CD1c-positive myeloid dendritic cell (primary cell): ENCODE data around the gene CFAP44.
A peak's percentile ranks its signal among the peaks of the same experiment; 100 is the strongest.
"Not testable (repeated sequence)": the region's sequence is repeated elsewhere in the genome, so short reads cannot be mapped to it uniquely, and the experiment has no call there.

Source experiments
- DNase-seq: peaks from one replicate; pipeline ENCODE4 v3.0.0-alpha.2; 2016; ENCODE audit errors: extremely low spot score

The CFAP44 gene, protein sequence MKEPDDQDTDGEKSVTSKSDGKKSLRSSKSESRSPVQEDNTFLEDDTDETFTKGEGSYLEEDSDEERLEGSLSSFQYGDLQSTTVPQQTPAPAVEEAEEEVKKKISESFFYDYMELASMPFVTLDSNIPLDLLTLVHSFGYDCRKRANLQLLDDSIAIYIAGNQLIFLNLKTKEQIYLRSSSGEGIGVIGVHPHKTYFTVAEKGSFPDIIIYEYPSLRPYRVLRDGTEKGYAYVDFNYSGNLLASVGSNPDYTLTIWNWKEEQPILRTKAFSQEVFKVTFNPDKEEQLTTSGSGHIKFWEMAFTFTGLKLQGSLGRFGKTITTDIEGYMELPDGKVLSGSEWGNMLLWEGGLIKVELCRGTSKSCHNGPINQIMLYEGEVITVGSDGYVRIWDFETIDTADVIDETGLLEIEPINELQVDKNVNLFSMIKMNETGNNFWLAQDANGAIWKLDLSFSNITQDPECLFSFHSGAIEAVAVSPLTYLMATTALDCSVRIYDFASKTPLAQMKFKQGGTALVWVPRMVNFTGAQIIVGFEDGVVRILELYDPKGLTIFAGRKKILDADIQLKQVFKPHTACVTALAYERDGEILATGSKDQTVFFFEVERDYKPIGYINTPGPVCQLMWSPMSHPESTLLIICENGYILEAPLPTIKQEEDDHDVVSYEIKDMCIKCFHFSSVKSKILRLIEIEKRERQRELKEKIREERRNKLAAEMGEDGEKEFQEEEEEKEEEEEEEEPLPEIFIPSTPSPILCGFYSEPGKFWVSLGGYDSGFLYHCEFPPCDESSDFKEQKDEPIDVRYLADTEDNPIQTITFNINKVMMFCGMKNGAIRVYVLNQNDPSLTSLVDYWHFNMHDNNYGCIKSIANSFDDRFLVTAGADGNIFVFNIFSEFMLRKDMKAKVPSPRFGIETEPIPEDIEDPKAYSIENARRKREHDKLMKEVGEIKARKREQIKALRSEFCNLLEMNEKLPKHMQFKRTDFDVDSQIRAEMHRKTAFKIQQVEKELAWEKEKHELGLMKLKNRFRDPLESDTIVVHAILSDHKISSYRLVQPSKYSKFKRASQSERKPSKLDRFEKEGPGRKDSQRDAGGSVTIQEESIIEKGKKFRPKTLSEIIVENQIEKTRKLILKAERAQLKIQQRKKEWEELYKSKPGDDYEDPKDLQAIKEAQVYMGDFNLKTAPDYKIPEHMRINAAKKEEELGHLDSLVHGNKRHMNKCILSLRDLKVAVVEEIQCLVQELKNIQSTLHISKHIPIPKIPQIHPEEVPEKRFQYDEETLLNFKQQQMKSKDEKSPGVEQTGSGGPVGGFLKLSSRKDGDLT (N-terminal part only)

DNA sequence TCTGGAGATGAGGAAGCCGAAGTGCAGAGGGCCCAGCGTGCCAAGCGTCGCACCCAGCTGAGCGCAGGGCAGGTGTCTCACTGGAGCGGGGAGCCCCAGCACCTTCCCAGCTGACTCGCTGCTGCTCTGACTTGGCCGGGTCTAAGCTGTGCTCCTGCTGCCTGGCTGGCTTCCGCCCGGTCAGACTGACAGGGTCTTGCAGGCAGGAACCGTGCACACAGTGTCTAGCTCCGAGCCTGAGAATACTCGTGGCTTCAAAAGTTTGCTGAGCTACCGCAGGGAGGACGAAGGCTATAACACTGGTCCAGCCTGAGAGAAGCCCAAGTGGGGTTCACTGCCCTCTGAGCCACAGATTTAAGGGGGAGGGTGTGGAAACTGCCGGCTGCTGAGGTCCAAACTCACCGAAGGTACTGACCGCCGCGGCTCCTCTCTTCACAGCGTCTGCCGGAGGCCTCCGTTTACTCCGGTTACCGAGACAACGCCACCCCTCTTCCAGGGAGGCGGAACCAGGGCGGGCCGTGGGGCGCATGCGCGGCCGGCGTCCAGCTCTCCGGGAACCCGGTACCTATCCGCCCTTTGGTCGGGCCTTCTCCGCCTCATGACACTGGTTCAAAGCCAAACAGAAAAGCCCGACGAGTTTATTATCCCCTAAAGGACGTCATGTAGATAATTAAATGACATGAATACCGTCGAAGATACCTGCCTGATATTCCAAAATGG, at the start of gene CFAP44:
CFAP44 (minus strand) TSS at position 443 of the 720 bp plus-strand sequence. CDS start 7,829 bp downstream, outside the sequence.
- peak; percentile 65 for DNase-seq

DNA sequence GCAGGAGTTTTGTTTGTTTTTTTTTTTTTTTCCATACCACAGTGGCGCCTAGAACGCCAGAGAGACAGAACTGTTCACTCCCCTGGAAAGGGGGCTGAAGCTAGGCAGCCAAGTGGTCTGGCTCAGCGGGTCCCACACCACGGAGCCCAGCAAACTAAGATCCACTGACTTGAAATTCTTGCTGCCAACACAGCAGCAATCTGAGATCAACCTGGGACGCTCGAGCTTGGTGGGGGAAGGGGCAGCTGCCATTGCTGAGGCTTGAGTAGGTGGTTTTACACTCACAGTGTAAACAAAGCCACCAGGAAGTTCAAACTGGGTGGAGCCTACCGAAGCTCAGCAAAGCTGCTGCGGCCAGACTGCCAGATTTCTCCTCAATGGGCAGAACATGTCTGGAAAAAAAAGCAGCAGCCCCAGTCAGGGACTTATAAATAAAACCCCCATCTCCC, 43.9 kb upstream of the CFAP44 start:
- no peak for DNase-seq

DNA sequence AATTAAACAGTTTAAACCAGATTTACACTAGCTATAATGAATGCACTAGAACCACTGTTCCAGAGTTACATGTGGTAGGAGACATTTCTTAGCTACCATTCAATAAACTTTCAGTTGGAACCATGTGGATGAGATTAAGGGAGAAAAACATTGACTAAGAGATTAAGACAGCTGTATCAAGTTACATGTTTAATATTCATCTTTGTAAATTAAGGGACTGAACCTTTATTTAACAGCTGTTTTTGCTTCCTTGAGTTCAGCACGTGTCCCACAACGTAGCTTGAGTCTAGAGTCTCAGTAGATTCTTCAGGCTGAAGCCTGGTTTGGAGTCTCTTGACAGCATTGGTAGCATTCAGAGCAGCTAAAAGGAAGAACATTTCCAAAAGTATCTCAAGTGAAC, 27.2 kb upstream of the CFAP44 start:
- no peak for DNase-seq

DNA sequence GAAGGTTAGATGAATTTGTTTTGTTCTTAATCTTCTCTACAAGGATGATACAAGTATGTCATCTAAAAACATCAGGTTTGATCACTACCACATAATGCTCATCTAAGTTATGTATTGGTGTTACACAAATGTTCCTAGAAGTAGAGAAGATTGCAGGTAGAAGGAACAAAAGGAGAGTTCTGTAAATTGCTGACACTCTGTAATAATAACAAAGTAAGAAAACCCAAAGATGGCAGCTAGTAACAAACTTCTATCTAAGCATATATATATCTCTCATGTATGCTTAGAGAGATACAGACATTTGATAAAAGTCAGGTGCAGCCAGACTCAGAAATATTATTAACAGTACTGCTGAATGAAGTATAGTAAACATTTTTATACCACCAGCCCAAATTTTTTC, 20.2 kb upstream of the CFAP44 start:
- DNase-seq, result no peak

DNA sequence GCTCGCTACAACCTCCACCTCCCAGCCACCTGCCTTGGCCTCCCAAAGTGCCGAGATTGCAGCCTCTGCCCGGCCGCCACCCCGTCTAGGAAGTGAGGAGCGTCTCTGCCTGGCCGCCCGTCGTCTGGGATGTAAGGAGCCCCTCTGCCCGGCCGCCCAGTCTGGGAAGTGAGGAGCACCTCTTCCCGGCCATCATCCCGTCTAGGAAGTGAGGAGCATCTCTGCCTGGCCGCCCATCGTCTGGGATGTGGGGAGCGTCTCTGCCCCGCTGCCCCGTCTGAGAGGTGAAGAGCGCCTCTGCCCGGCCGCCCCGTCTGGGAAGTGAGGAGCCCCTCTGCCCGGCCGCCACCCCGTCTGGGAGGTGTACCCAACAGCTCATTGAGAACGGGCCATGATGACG, 17.3 kb upstream of the CFAP44 start:
- DNase-seq, result not testable (repeated sequence)

DNA sequence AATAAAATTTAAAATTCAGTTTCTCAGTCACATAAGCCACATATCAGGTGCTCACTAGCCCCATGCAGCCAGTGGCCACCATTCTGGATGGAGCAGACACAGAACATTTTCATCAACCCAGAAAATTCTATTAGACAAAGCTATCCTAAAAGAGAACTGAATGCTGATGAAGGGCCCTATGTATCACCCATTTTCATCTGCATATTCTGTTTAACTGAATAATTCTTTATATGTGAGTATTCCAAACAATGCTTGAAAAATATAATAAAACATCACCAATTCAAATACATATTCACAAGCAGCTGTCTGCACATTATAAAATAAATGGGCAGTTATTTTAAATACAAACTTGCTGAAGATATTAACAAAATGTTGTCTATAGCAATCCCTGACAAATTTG, 14.2 kb upstream of the CFAP44 start:
- no peak for DNase-seq

DNA sequence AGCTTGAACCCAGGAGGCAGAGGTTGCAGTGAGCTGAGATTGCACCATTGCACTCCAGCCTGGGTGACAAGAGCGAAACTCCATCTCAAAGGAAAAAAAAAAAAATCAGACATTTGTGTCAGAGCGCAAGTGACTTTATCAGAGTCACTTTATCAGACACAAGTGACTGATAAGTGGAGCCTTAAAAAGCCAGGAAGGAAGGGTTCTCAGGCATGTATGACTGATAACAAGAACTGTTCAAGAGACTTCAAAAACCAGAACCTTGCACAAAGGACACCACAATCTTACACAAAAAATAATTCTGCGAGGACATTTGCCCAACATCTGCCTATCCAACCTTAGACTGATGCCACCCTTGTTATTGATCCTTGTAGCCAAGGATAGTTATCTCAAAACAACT, 13.3 kb upstream of the CFAP44 start:
- DNase-seq, result no peak

DNA sequence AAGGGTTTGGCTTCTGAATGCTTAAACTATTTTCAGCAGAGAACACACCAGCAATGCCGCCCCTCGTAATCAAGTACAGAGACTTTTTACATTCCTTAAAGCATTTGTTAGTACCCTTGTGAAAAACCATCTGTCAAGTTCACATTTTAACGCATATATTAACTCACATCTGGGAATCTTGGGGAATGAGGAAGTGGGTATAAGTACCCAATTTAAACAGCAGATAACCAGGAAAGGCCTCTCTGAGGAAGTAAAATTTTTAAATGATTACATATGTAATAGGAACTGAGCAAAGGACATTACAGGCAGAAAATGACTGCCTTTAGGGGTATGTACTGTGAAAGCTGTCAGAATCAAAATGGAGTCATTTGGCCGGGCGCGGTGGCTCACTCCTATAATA, 12.8 kb upstream of the CFAP44 start:
- peak; percentile 18 for DNase-seq

DNA sequence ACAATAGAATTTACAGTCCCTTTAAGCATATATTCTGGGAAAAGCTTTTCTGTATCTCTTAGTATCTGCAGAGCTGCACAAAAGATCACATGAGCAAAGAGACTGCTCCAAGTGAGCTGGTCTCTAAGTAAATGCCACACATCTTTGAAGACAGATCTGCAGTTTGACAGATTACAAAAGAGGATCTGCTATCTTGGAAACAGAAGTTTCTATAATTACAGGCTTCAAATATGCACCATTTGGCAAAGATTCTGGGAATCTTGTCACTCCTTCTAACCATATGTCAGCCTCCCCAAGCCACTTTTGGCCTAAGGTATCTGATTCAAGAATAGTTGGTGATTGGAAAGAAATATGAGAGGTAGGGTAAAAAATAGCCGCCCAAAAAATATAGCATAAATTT, 9.6 kb upstream of the CFAP44 start:
- no peak for DNase-seq

DNA sequence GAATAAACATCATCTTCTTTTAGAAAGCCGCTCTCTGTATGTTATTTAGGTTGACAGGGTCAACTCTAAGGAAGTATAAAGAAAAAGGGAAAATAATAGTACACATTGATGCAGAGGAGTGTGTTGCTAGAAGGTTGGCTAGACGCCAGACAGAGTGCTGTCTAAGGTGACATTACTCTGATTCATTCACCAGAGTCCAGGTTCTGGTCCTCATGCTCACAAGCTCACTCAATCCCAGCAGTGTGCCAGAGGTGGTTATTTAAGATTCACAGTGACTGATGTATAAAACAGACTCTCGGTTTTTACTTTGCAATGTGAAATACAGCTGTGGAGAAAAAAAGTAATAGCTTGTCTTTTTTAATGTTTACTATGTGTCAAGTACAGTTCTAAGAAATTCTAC, 1.7 kb downstream of the CFAP44 start:
- DNase-seq, result no peak

DNA sequence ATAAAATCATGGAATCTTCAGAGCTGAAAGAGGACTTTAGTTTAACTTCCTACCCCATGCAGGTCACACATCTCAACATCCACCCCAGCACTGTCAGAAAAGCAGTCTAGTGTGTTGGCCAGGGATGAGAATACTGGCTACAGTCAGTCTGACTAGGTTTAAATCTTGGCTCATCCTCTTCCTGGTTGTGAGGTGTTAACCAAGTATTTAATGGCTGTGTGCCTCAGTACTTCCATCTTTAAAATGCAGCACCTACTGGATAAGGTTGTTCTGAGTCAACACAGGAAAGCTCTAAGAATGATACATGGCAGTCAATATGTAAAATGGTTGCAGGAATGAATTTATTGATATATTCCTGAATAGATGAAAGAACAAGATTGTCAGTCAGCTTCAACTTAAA, 3.1 kb downstream of the CFAP44 start:
- no peak for DNase-seq

DNA sequence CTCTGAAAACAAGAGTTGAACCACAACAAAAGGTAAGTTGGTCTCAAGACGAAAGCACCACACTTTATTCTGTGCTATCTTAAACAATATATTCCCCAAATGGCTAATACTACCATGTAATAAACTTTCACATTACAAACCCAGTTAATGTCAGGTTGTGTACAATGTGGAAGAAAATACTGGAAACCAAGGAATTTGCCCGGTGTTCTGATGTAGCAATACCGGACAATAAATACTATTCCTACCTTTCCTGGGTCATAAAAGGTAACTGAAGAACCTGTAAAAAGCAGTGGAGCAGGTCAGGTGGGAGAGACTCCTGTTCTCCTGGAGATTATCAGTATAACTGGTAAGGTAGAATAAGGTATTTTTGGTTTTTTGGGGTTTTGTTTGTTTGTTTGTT, 3.9 kb downstream of the CFAP44 start:
- no peak for DNase-seq

DNA sequence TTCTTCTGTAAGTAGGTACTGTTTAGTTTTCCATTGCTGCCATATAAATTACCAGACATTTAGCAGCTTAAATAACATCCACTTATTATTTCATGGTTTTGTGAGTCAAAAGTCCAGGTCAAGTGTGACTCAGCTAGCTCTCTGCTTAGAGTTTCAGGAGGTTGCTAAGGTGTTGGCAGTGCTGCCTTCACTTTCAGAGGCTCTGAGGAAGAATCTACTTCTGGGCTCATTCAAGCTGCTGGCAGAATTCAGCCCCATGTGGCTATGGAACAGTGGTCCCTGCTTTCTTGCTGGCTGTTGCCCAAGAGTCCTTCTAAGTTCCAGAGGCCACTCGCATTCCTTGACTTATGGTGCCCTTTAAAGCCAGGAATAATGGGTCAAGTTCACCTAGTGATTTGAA, 4.5 kb downstream of the CFAP44 start:
- no peak for DNase-seq

DNA sequence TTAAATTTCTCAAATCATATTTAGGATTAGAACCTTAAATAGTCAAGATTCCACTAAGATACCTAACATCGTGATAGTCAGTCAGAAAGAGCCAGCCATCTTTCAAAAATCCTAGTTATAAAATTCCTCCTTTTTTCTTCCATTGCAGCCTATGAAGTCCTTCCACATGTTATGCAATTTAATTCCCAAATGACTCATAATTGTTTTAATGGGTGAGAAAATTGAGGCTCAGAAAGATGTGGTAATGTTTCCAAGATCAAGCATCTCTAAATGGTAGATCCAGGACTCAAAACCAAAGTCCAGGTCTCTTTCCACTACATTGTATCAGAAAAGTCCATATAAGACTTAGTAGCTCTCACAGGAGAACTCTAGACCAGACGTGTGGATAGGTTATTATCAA, 9.5 kb downstream of the CFAP44 start:
- no peak for DNase-seq

DNA sequence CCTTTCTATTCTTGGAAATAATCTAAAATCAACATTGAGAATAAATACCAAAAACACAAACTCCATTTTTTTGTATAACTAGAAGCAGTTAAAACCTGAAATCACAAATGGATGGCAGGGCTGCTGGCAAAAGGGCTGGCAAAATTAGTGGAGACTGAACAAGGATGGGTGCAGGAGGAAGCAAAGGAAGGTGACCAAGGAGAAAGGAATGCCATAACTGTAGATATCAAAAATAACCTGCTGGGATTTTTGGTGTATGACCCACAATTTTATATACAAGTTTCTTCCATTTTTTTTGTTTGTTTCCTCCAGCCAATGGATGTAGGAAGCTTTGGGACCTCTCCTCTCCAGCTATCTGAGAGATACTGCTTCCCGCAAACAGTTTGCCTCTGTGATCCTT, 12.7 kb downstream of the CFAP44 start:
- no peak for DNase-seq

DNA sequence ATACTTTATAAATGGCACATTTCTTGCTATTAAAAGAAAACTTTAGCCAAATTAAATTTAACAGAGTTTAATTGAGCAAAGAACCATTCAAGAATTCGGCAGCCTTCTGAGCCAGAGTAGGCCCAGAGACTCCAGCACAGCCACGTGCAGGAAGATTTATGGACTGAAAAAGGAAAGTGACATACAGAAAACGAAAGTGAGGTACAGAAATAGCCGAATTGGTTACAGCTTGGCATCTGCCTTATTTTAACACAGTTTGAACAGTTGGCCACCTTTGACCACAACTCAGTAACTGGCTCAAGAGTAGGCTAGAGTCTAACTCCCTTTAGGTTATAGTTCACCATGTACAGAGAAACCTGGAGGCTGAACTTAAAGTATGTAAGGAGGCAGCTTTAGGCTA, 17.6 kb downstream of the CFAP44 start:
- no peak for DNase-seq

DNA sequence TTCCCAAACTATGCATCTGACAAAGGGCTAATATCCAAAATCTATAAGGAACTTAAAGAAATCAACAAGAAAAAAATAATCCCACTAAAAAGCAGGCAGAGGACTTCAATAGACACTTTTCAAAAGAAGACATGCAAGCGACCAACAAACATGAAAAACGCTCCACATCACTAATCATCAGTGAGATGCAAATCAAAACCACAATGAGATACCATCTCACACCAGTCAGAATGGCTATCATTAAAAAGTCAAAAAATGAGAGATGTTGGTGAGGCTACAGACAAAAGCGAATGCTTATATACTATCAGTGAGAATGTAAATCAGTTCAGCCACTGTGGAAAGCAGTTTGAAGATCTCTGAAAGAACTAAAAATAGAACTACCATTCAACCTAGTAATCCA, 20.2 kb downstream of the CFAP44 start:
- no peak for DNase-seq

DNA sequence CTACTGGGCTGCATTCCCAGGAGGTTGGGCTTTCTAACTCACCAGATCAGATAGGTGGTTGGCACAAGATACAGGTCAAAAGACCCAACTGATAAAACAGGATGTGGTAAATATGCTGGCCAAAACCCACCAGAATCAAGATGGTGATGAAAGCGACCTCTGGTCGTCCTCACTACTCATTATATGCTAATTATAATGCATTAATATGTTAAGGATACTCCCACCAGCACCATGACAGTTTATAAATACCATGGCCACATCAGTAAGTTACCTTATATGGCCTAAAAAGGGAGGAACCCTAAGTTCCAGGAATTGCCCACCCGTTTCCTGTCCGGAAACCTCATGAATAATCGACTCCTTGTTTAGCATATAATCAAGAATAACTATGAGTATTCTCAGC, 31.6 kb downstream of the CFAP44 start:
- no peak for DNase-seq

DNA sequence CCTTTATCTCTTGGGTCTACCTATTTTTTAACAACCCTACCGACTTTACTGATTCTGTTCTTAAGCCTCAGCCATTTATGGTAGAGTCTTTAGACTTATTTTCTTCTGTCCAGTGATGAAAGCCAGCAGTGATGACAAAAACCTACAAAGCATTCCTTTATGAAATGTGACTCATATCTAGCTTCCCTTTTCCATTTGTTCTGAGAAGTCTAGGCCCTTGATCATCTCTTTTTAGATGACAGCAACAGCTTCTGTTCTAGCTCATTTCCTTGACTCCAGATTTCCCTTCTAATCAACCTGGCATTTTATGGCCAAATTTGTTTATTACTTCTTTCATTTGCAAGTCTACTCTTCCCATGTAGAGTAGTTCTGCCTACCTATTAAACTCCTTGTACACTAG, 36.1 kb downstream of the CFAP44 start:
- DNase-seq, result peak; percentile 41

DNA sequence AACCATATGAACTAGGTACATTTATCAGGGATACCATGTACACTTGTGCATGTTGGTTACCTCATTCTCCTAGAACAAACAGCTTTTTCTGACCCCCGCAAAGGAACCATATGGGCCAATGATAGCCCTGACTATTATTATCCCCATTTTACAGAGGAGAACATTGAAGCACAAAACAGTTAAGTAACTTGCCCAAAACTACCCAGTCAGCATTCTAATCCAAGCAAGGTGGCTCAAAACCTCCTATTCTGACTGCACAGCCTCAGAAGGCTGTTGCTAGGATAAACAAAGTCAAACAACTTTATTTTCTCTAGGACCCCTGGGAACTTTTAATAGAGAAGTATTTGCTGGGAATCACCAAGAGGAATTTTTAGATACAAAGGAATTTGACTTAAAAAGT, 36.7 kb downstream of the CFAP44 start:
- DNase-seq, result no peak
